ENCODE data around the gene SLC18A2.
"Not testable (repeated sequence)": the region's sequence is repeated elsewhere in the genome, so short reads cannot be mapped to it uniquely, and the experiment has no call there.

Gene SLC18A2

DNA sequence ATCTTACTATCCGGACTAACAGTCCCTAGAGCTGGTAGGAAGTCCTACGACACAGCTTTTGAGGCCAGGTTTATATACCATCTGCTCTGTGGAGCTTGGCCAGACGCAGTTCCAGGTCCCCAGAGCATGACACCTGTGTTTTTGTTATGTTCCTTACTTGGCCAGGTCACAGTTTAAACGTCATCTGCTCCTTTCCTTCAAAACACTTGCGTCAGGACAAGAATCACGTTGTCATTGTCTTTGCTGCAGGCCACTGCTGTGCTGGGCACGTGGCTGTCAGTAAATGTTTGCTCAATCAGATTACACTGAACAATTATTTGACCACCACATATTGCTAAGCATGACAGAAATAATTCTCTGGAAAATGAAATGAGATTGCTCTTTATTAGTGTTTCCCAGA lies 23.9 kb downstream of the SLC18A2 start:
- TF ChIP-seq ZNF274 (IDR thresholded peaks at IDR 0.05; ENCODE audit: low read depth, low read length): no peak
- H3K4me3 ChIP-seq (ENCODE audit: low read length): no peak overlapping the region

- no peak overlapping the region for H3K4me3 ChIP-seq (ENCODE audit: low read length)
- no peak for TF ChIP-seq ZNF274 (IDR thresholded peaks at IDR 0.05; ENCODE audit: low read depth, low read length)
Measured at GRCh38 chr10:117266400-117266799, 25.5 kb downstream of the SLC18A2 start.

GRCh38 chr10:117266812-117267211 lies 25.9 kb downstream of the SLC18A2 start:
- TF ChIP-seq ZNF274 (IDR thresholded peaks at IDR 0.05; ENCODE audit: low read depth, low read length): no peak
- H3K4me3 ChIP-seq (ENCODE audit: low read length): no peak overlapping the region

- TF ChIP-seq ZNF274 (IDR thresholded peaks at IDR 0.05; ENCODE audit: low read depth, low read length): no peak
- H3K4me3 ChIP-seq (ENCODE audit: low read length): no peak overlapping the region
Measured at GRCh38 chr10:117268258-117268657, 27.3 kb downstream of the SLC18A2 start.

DNA sequence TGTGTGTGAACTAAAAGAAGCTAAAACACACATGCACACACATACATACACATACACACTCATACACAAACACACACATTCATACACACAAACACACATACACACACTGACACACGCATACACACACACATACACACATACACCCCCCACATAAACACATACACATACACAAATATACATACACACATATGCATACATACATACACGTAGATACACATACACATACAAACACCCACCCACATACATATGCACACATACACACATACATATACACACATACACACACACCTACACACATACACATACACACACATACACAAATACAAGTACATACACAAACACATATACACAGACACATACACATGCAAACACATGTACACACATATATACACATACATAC lies 28.0 kb downstream of the SLC18A2 start:
- H3K4me3 ChIP-seq (ENCODE audit: low read length): no peak overlapping the region
- TF ChIP-seq ZNF274 (IDR thresholded peaks at IDR 0.05; ENCODE audit: low read depth, low read length): no peak

- no peak for TF ChIP-seq ZNF274 (IDR thresholded peaks at IDR 0.05; ENCODE audit: low read depth, low read length)
Measured at GRCh38 chr10:117271427-117271826, 30.5 kb downstream of the SLC18A2 start.

GRCh38 chr10:117272195-117273076 lies 31.5 kb downstream of the SLC18A2 start:
- no peak for TF ChIP-seq ZNF274 (IDR thresholded peaks at IDR 0.05; ENCODE audit: low read depth, low read length)

More at GRCh38 chr10:117271427-117271826, 30.5 kb downstream of the SLC18A2 start:
- H3K4me3 ChIP-seq (ENCODE audit: low read length): no peak overlapping the region

GRCh38 chr10:117273980-117274379 lies 33.1 kb downstream of the SLC18A2 start:
- TF ChIP-seq ZNF274 (IDR thresholded peaks at IDR 0.05; ENCODE audit: low read depth, low read length): no peak

More at GRCh38 chr10:117272195-117273076, 31.5 kb downstream of the SLC18A2 start:
- no peak overlapping the region for H3K4me3 ChIP-seq (ENCODE audit: low read length)

DNA sequence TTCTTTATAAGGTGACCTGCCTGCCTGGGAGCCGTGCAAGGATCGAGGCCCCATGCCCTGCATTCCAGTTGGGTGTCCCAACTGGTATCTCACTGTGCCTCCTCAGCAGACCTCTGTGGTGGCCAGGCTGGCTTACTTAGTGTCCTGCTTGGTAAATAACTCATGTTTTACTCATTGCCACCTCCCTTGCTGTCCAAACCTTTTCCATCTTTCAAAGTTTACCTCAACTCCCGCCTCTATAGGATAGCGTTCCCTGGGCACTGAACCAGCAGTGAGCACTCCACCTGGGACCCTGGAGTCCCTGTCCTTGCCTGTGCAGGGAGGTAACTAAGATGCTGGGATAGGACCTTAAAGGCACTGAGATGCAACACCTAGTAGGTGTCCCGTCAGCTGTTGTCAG lies 33.6 kb downstream of the SLC18A2 start:
- no peak for TF ChIP-seq ZNF274 (IDR thresholded peaks at IDR 0.05; ENCODE audit: low read depth, low read length)
- no peak overlapping the region for H3K4me3 ChIP-seq (ENCODE audit: low read length)

More at GRCh38 chr10:117273980-117274379, 33.1 kb downstream of the SLC18A2 start:
- H3K4me3 ChIP-seq (ENCODE audit: low read length): no peak overlapping the region

DNA sequence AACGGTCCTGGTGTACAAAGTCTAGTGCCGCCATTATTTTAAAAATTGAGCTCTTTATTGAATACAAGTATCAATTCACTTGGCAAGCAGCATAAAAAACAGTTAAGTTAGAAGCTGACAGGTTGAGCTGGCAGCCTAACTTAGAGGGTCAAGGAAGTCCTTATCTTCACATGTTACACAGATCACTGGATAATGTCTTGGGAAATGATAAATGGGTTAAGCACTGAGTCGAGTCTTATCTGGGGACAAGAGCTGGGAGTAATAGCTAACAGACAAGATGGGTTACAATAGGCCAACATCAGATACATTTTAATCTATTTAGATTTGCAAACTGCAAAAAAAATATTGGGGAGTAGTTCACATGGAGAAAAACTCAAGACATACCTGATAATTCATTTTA lies 34.2 kb downstream of the SLC18A2 start:
- no peak for TF ChIP-seq ZNF274 (IDR thresholded peaks at IDR 0.05; ENCODE audit: low read depth, low read length)
- H3K4me3 ChIP-seq (ENCODE audit: low read length): no peak overlapping the region

DNA sequence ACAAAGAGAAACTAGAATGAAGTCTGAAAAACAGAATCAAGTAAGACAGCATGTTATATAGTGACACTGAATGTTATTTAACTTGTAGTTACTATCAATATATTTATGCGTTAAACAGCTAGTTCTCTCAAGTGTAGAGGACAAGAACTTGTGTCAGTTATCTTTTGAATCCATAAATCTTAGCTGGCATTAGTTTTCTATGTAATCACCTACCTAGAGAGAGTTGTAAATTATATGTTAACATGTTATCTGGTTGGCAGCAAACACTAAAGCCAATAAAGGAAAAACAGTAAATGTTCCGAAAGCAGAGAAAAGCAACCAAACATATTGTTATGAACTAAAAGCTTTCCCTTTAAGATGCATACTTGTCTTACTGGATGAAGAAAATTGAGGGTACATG lies 36.8 kb downstream of the SLC18A2 start:
- no peak for TF ChIP-seq ZNF274 (IDR thresholded peaks at IDR 0.05; ENCODE audit: low read depth, low read length)
- H3K4me3 ChIP-seq (ENCODE audit: low read length): no peak overlapping the region

GRCh38 chr10:117284716-117285494 lies 44.0 kb downstream of the SLC18A2 start:
- TF ChIP-seq ZNF274 (IDR thresholded peaks at IDR 0.05; ENCODE audit: low read depth, low read length): no peak
- no peak overlapping the region for H3K4me3 ChIP-seq (ENCODE audit: low read length)

GRCh38 chr10:117290872-117291271 lies 50.0 kb downstream of the SLC18A2 start:
- H3K4me3 ChIP-seq (ENCODE audit: low read length): not testable (repeated sequence)

GRCh38 chr10:117294039-117294645 lies 53.2 kb downstream of the SLC18A2 start:
- TF ChIP-seq ZNF274 (IDR thresholded peaks at IDR 0.05; ENCODE audit: low read depth, low read length): no peak
- H3K4me3 ChIP-seq (ENCODE audit: low read length): no peak overlapping the region
